GM20000 (cell line): Measurements from ENCODE around the gene TIAL1.

Experiments used
- DNase-seq: peaks from one replicate; pipeline ENCODE4 v3.0.0; 2012; ENCODE audit warnings: low spot score
- CTCF ChIP-seq: IDR thresholded peaks from 2 replicates; pipeline ENCODE4 v1.5.1; 2012; ENCODE audit warnings: mild to moderate bottlenecking, control low read depth; ENCODE audit errors: extremely low read depth, missing control alignments

Gene TIAL1

DNA sequence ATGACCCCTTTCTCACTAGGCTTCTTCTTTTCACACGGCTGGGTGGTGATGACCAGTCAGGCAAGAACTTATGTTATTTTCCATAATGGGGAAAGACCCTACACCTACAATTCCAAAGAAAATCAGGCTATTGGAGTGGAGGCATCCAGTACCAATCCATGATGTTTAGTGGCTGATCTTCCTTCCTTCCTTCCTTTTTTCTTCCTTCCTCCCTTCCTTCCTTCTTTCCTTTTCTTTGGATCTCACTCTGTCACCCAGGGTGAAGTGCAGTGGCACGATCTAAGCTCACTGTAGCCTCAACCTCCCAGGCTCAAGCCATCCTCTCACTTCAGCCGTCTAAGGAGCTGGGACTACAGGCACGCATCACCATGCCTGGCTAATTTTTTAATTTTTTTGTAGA, 56.7 kb downstream of the TIAL1 start:
- no peak for TF ChIP-seq CTCF
- no peak for DNase-seq

DNA sequence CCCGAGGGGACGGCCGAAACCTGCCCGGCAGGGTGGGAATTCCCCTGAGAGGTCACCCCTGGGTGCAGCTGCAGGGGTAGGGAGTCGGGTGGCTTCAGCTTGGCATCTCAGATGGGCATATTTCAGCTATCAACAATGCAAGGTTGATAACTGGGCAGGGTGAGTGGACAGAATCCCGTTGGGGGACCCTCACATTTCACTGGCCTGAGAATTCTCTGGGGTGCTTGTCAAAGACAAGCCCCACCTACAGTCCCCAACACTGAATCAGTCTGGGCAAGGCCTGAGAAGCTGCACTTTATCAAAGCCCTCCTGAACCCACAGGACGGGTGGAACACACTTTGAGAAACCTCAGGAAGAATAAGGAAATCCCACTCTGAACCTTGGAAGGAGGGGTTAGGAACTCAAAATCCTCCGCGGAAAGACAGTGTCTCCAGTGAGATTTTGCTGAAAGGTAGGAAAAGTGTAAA, 57.4 kb downstream of the TIAL1 start:
- TF ChIP-seq CTCF = no peak

DNA sequence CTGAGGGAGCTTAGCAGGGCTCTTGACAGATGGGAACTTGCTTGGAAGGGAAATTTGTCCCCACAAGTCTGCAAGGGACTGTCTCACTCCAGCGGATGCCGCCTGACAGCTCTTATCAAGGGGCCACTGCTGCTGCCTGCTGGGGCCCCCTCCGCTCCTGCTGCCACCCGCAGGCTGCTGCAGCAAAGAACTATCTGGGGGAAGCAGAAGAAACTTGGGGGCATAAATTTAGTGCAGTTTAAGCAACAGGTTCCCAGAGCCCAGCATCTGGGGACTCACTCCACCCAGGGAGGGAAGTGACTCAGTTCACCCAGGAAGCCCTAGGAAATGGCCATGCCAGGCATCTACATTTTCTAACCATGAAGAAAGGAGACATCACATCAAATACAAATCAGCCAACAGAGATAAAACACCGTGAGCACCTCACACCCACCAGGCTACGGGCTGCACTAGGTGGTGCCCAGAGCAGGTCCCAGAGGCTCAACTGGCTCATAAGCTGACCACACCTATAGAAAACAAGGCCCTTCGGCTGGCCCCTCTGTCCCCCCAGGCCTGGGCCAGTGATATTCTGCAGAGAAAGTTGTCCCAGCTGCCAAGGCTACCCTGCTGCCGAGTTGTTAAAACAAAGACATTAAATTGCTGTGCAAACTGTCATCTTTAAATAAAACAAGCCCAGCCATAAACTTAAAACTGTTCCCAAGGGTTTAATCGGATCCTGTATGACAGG, 58.0 kb downstream of the TIAL1 start:
- no peak for TF ChIP-seq CTCF
- no peak for DNase-seq

More for the DNA sequence above, 57.4 kb downstream of the TIAL1 start:
- DNase-seq = no peak

DNA sequence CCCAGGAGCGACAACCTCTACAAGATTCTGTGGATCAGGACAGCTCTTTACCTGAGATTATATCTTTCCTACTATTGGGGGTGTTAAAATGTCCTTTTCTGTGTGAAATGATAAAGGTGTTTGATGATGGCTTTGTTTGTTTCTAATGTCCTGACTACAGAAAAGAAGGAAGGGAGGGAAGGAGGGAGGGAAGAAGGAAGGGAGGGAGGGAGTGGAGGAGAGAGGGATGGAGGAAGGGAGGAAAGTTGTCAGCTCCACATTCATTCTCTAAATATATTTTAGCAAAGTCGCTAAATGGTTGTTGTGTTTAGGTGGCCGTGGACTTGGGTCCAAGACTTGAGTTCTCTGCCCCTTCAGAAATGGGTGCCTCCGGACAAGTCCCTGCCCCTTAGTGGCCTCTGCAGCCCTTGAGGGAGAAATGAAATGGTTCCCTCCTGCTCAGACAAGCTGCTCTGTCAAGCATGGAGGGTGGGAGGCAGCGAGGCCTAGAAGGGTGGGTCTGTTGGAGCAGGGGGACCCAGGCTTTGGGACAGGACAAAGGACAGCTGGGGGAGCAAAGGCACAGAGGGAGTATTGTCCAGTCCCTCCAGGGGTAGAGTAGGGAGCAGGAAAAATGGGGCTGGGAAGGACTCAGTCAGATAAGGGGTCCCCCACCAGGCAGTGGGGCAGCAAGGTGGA, 58.7 kb downstream of the TIAL1 start:
- no peak for DNase-seq
- TF ChIP-seq CTCF = no peak

DNA sequence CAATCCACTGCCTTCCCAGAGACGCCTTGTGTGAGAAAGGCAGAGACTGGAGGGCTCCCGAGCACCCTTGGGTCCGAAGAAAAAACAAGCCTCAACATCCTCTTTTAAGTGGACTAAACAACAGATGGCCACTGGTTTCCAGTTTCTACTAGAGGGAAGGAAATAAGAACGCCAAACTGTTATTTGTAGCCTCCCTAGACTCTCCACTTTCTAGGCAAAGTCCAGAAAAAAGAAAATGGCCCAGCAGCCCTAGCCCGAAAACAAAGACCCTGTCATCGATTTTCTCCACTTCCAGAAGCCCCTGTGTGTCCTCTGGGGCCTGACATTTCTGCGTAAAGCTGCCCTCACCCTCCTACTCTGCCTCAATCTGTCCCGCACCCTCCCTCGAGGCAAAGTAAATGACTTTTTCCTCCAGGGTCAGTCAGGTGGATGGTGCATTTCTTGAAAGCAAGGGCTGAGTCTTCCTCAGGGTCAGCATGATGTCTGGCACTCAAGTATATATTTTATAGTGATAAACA, 60.2 kb downstream of the TIAL1 start:
- no peak for TF ChIP-seq CTCF
- no peak for DNase-seq

- no peak for TF ChIP-seq CTCF
Observed at GRCh38 chr10:119535837-119536507, 60.8 kb downstream of the TIAL1 start.

GRCh38 chr10:119535305-119535704, 61.5 kb downstream of the TIAL1 start:
- TF ChIP-seq CTCF = no peak
- DNase-seq = no peak

More at GRCh38 chr10:119535837-119536507, 60.8 kb downstream of the TIAL1 start:
- no peak for DNase-seq
